ENCODE measurements around the gene YBEY. TPM values are rescaled to one million over a fixed set of nuclear protein-coding genes. Genes with fewer than 3 reads are reported as not detected.

The YBEY gene
- total RNA-seq, 1 donor from 2014 or later = 13.5 TPM

- Histone ChIP-seq H3K79me2 (ENCODE audit: insufficient read depth, low read length) (no peaks in the 10 kb centered on the region), H3K4me3 (ENCODE audit: insufficient read depth, low read depth, low read length) (no peak overlapping the region), H2AFZ (ENCODE audit: low read depth, low read length) (no peak overlapping the region), H3K4me2 (ENCODE audit: low read length) (no peak overlapping the region), H4K20me1 (ENCODE audit: insufficient read depth, low read length) (peaks cover 17% of the 10 kb centered on the region), H3K9me3 (ENCODE audit: insufficient read depth, low read depth, low read length) (no peaks in the 10 kb centered on the region), H3K27me3 (ENCODE audit: insufficient read depth, low read length) (no peaks in the 10 kb centered on the region), H3K9ac (ENCODE audit: low read length) (no peak overlapping the region), H3K27ac (ENCODE audit: low read depth, low read length) (no peak overlapping the region), H3K4me1 (ENCODE audit: insufficient read depth, low read length) (no peaks in the 10 kb centered on the region), H3K36me3 (ENCODE audit: insufficient read depth, low read length) (peaks cover 55% of the 10 kb centered on the region)
- TF ChIP-seq CTCF (IDR thresholded peaks at IDR 0.05; ENCODE audit: insufficient read depth, low read depth, low read length) (no peak), EZH2 (IDR thresholded peaks at IDR 0.05; ENCODE audit: insufficient read depth, low read length) (no peak)
- Mint-ChIP-seq H3K4me1 (ENCODE audit: low read depth, unreplicated experiment) (no peaks in the 10 kb centered on the region), H3K27me3 (ENCODE audit: low read depth, unreplicated experiment) (no peaks in the 10 kb centered on the region), H3K27ac (ENCODE audit: unreplicated experiment) (no peak overlapping the region), H3K36me3 (ENCODE audit: low read depth, unreplicated experiment) (peaks cover 49% of the 10 kb centered on the region), H3K4me3 (ENCODE audit: unreplicated experiment) (peak overlapping the region; percentile 20), H3K9me3 (ENCODE audit: unreplicated experiment) (peaks cover 3% of the 10 kb centered on the region)
- FAIRE-seq (no peak), DNase-seq (ENCODE audit: low read depth) (no peak)
Measured at GRCh38 chr21:46255758-46256337, 30.3 kb upstream of the YBEY start.

- H3K4me1 ChIP-seq (ENCODE audit: insufficient read depth, low read length) = no peaks in the 10 kb centered on the region
- Mint-ChIP-seq H3K36me3 (ENCODE audit: low read depth, unreplicated experiment) (peaks cover 51% of the 10 kb centered on the region), H3K4me1 (ENCODE audit: low read depth, unreplicated experiment) (no peaks in the 10 kb centered on the region), H3K27ac (ENCODE audit: unreplicated experiment) (no peak overlapping the region), H3K9me3 (ENCODE audit: unreplicated experiment) (peaks cover 3% of the 10 kb centered on the region), H3K27me3 (ENCODE audit: low read depth, unreplicated experiment) (no peaks in the 10 kb centered on the region), H3K4me3 (ENCODE audit: unreplicated experiment) (no peak overlapping the region)
- FAIRE-seq (no peak), DNase-seq (ENCODE audit: low read depth) (no peak)
- no peak overlapping the region for H3K4me2 ChIP-seq (ENCODE audit: low read length)
- no peaks in the 10 kb centered on the region for H3K9me3 ChIP-seq (ENCODE audit: insufficient read depth, low read depth, low read length)
- no peak overlapping the region for H3K9ac ChIP-seq (ENCODE audit: low read length)
- H3K36me3 ChIP-seq (ENCODE audit: insufficient read depth, low read length) = peaks cover 52% of the 10 kb centered on the region
- TF ChIP-seq CTCF (IDR thresholded peaks at IDR 0.05; ENCODE audit: insufficient read depth, low read depth, low read length) (no peak), EZH2 (IDR thresholded peaks at IDR 0.05; ENCODE audit: insufficient read depth, low read length) (no peak)
- H4K20me1 ChIP-seq (ENCODE audit: insufficient read depth, low read length) = peaks cover 17% of the 10 kb centered on the region
- no peak overlapping the region for H2AFZ ChIP-seq (ENCODE audit: low read depth, low read length)
- H3K79me2 ChIP-seq (ENCODE audit: insufficient read depth, low read length) = no peaks in the 10 kb centered on the region
- no peaks in the 10 kb centered on the region for H3K27me3 ChIP-seq (ENCODE audit: insufficient read depth, low read length)
- no peak overlapping the region for H3K27ac ChIP-seq (ENCODE audit: low read depth, low read length)
- no peak overlapping the region for H3K4me3 ChIP-seq (ENCODE audit: insufficient read depth, low read depth, low read length)
Measured at GRCh38 chr21:46256501-46256994, 29.6 kb upstream of the YBEY start.

- H3K9ac ChIP-seq (ENCODE audit: low read length) = no peak overlapping the region
- Mint-ChIP-seq H3K4me3 (ENCODE audit: unreplicated experiment) (no peak overlapping the region), H3K27ac (ENCODE audit: unreplicated experiment) (no peak overlapping the region), H3K36me3 (ENCODE audit: low read depth, unreplicated experiment) (peaks cover 22% of the 10 kb centered on the region), H3K4me1 (ENCODE audit: low read depth, unreplicated experiment) (no peaks in the 10 kb centered on the region), H3K27me3 (ENCODE audit: low read depth, unreplicated experiment) (no peaks in the 10 kb centered on the region), H3K9me3 (ENCODE audit: unreplicated experiment) (no peaks in the 10 kb centered on the region)
- no peaks in the 10 kb centered on the region for H3K9me3 ChIP-seq (ENCODE audit: insufficient read depth, low read depth, low read length)
- H3K36me3 ChIP-seq (ENCODE audit: insufficient read depth, low read length) = peaks cover 24% of the 10 kb centered on the region
- no peak overlapping the region for H3K4me2 ChIP-seq (ENCODE audit: low read length)
- no peaks in the 10 kb centered on the region for H3K4me1 ChIP-seq (ENCODE audit: insufficient read depth, low read length)
- H3K79me2 ChIP-seq (ENCODE audit: insufficient read depth, low read length) = no peaks in the 10 kb centered on the region
- peaks cover 21% of the 10 kb centered on the region for H4K20me1 ChIP-seq (ENCODE audit: insufficient read depth, low read length)
- no peak overlapping the region for H2AFZ ChIP-seq (ENCODE audit: low read depth, low read length)
- DNase-seq (ENCODE audit: low read depth) = no peak
- FAIRE-seq = no peak
- no peak overlapping the region for H3K4me3 ChIP-seq (ENCODE audit: insufficient read depth, low read depth, low read length)
- TF ChIP-seq EZH2 (IDR thresholded peaks at IDR 0.05; ENCODE audit: insufficient read depth, low read length) (no peak), CTCF (IDR thresholded peaks at IDR 0.05; ENCODE audit: insufficient read depth, low read depth, low read length) (no peak)
- H3K27ac ChIP-seq (ENCODE audit: low read depth, low read length) = no peak overlapping the region
- no peaks in the 10 kb centered on the region for H3K27me3 ChIP-seq (ENCODE audit: insufficient read depth, low read length)
Measured at GRCh38 chr21:46264046-46264689, 22.0 kb upstream of the YBEY start.
